ENCODE data around the gene PLEK2.

- TF ChIP-seq POLR2A (IDR thresholded peaks at IDR 0.05) (no peak), CTCF (IDR thresholded peaks at IDR 0.05) (no peak)
These were observed 27.0 kb upstream of the PLEK2 start for GRCh38 chr14:67438969-67439368.
